HG03064 (cell line): Measurements from ENCODE around the gene MIP.
A peak's percentile ranks its signal among the peaks of the same experiment; 100 is the strongest.
"Not testable (repeated sequence)": the region's sequence is repeated elsewhere in the genome, so short reads cannot be mapped to it uniquely, and the experiment has no call there.

ENCODE experiments used
- ATAC-seq: cut with Tn5 transposase; IDR thresholded peaks from one replicate; pipeline ENCODE4 v1.9.1; 2021; ENCODE audit warnings: low read depth; ENCODE audit not compliant: unreplicated experiment

Gene MIP

DNA sequence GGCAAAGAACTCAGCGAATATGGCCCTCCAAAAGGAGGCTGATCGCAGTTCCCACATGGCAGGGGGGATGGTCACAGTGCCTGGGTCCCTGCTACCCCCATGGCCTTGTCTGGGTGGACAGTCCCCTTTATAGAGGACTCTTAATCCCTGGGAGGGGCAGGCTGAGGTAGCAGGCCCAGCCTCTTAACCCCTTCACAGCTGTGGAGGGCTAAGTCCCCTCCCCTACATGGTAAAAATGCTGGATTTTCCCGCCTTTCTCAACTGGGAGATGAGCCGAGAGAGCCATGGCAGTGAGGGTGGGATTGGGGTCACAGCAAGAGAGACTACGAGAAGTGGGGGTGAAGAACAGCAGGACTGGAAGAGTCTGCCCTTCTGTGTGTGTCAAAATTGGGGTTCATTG lies at the start of gene MIP:
TSS of gene MIP (minus strand) at position 101 of the 400 bp plus-strand sequence. CDS start at position 57, 44 bp downstream.
- no peak for ATAC-seq

DNA sequence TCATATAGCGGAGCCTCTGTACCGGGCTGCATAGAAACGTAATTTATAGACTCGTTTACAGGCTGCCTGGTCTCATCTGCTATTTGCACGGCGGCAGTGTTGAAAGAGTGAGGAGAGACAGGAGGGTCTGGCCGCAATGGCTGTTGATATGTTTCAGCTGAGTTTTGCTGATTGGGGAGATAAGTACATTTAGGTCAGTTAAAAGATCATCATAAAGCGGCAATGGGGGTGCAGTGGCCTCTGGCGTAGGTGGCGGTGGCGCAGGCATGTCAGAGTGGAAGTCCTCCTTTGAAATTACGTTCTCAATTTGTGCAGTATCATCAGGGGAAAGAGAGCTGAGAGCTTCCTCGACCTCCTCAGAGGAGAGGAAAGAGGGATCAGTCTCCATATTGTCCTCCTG lies 45.4 kb upstream of the MIP start:
- ATAC-seq, result not testable (repeated sequence)

DNA sequence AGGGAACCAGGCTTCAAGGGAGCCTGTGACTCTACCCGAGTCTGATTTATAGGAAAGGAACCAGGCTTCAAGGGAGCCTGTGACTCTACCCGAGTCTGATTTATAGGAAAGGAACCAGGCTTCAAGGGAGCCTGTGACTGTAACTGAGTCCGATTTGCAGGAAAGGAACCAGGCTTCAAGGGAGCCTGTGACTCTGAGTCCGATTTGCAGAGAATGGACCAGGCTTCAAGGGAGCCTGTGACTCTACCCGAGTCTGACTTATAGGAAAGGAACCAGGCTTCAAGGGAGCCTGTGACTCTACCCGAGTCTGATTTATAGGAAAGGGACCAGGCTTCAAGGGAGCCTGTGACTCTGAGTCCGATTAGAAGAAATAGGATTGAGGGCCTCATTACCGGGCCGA lies 45.0 kb upstream of the MIP start:
- not testable (repeated sequence) for ATAC-seq

- not testable (repeated sequence) for ATAC-seq
These were observed 43.9 kb upstream of the MIP start for GRCh38 chr12:56498126-56498902.

DNA sequence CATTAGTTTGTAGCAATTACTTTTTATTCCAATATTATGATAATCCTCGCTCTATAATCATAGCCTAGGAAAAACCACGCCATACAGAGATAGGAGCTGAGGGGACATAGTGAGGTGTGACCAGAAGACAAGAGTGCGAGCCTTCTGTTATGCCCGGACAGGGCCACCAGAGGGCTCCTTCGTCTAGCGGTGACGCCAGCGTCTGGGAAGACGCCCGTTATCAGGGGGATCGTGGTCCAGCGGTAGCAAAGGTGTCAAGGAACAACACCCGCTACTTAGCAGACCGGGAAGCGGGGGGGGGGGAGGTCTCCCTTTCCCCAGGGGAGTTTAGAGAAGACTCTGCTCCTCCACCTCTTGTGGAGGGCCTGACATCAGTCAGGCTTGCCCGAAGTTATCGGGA lies 42.2 kb upstream of the MIP start:
- ATAC-seq, result not testable (repeated sequence)

GRCh38 chr12:56494481-56494880 lies 40.0 kb upstream of the MIP start:
- ATAC-seq, result not testable (repeated sequence)

DNA sequence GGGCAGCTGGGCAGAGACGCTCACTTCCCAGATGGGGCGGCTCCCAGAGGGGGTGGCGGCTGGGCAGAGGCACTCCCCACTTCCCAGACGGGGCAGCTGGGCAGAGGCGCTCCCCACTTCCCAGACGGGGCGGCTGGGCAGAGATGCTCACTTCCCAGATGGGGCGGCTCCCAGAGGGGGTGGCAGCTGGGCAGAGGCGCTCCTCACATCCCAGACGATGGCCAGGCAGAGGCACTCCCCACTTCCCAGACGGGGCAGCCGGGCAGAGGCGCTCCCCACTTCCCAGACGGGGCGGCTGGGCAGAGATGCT lies 39.6 kb upstream of the MIP start:
- ATAC-seq, result not testable (repeated sequence)

GRCh38 chr12:56493409-56494105 lies 39.1 kb upstream of the MIP start:
- not testable (repeated sequence) for ATAC-seq

DNA sequence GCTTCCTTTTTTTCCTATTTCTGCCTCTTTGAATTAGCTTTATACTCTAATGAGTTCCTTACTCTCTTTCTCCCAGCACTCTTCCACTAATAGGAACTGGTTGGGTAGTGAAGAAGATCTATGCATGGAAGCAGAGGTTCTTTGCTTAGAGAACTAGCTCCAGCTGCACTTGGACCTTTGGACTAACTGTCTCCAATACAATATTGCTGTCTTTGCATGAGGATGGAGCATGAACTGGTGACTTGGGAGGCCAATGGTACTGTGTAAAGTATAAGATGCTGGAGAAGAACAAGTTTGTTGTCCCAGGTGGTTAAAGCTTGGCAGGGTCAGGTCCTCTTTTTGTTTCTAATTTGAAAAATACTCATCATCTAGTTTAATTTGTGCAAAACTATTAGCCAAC lies 35.9 kb upstream of the MIP start:
- no peak for ATAC-seq

DNA sequence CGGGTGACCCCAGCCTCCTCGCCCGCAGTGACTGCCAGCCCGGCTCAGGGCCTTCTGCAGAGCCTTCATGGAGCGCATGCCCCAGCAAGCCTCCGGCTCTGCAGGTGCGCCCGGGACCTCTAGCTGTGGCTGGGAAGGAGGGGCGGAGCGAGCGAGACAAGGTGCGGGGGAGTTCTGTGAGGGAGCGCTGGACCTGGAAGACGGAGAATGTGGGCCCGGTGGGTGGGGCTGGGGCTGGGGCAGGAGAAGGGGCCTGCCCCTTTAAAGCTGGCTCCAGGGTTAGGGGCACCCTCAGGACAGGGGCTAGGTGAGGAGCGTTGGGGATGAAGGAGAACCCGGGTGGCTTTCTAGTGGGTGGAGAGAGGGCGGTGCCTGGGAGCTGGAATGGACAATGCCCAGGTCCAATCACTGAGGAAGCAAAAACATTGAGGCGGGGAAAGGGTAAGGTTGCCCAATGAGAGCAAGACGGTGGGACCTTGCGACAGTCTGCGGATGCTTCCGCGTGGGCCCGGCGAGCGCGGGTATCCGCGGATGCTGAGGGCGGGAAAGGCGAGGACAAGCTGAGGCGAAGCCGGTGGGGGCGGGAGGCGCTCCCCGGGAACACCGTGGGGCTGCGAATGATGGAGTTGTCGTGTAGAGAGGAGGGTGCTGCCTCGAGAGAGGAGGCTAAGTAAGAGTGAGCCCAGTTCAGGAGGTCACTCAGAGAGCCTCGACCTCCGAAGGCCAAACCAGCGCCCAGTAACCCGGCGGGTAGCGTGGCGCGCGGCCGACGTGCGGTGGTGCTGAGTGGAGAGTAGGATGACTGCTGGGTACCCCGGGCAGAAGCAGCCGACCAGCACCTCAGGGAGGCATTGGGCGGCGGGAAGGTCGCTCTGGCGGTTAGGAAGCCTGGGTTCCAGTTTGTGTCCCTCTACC lies 33.8 kb upstream of the MIP start, which contains the start of gene GLS2:
TSS of gene GLS2 (minus strand) at position 121 of the 915 bp plus-strand sequence. CDS start at position 78, 43 bp downstream.
- peak; percentile 93 for ATAC-seq

DNA sequence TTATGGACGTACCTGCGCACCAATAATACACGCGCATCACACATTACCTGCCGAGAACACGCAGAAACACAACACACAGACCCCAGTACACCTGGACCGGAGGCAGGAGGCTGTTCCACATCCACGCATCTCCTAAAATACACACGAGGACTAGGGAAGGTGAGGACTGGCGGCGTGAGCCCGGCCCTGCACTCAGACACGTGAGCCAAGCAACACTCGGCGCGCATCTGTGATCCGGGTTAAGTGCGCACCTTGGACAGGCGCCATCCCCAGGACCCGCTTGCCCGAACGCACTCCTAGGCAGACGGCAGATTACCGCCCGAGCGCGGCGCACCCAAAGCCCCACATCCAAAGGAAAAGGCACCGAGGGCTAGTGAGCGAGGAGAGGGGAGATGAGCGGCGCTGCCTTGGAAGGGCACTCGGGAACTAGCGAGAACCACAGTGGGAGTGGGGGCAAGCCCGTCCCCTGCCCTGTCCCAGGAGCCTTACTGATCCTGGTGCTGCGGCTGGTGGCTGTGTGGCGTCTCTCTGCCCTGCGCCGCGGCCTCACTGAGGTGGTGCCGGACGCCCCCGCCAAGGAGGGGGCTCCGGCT lies 33.1 kb upstream of the MIP start:
- peak; percentile 22 for ATAC-seq

- ATAC-seq, result no peak
These were observed 32.2 kb upstream of the MIP start for GRCh38 chr12:56486694-56487093.

- no peak for ATAC-seq
These were observed 30.1 kb upstream of the MIP start for GRCh38 chr12:56484566-56484965.

- no peak for ATAC-seq
These were observed 25.2 kb upstream of the MIP start for GRCh38 chr12:56479625-56480024.

DNA sequence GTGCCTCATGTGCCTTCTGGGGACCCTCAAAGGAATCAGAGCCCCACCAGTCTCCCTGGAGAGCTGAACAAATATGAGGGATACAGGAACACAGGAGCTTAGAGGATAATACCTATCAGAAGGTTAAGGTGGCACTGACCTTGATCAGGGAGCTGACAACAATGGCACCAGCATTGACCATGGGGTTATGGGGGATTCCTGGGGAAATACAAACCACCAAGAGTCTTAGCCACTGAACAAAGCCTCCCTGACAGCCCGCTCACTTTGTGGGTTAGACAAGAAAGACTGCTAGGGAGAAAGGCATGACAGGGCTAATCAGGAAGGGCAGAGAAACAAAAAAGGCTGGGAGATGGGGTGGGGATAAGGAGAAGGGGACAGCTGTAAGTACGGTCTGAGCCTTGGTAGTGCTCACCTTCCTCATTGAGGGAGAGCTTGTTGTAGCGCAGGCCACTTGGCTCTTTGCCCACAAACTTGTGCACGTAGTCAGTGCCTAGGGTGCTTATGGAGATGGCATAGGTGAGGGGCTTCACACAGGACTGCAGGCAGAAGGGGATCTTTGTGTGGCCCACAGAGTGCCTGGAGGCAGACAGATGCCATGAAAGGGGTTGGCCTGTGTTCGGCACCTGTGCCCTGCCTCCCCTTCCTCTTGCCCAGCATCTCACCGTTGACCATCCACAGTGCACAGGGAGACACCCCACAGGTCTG lies 23.2 kb upstream of the MIP start:
- no peak for ATAC-seq

DNA sequence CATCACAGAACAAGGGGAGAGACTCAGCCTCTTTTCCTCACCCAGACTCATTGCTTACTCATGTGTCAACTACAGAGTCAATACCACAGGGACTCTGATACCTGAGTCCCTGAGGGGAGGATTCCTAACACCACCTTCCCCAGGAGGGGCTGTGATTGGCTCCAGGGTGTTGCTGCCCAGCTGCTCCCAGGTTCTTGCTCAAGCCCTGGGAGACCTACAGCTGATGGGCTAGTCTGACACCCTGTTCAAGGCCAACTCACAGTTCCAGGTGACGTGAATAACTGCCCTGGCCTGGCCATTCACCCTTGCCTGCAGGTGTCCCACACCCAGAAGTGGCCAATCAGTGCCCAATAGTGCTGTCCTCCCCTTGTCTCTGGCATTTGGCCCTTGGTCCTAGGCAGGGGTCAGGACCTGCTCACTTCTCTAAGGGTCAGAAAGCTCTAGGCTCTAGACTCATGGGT lies 22.5 kb upstream of the MIP start:
- no peak for ATAC-seq

GRCh38 chr12:56476143-56476542 lies 21.7 kb upstream of the MIP start:
- no peak for ATAC-seq

DNA sequence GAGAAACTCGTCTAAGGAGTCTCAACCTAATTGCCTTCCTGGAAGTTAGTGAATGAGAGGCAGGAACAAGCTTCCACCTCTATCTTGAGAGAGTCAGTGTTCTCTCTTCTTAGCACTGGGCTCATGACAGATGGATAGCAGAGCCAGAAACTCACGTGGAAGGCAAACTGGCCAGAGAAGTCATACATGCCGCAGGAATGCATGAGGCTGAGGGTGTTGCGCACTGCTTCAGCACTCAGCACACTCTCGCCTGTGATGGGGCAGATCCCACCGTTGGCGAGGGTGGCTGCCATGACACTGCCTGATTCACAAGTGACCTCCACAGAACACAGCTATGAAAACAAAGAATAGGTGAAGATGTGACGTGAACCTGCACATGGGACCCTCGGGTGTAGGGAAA lies 19.9 kb upstream of the MIP start:
- ATAC-seq, result no peak

DNA sequence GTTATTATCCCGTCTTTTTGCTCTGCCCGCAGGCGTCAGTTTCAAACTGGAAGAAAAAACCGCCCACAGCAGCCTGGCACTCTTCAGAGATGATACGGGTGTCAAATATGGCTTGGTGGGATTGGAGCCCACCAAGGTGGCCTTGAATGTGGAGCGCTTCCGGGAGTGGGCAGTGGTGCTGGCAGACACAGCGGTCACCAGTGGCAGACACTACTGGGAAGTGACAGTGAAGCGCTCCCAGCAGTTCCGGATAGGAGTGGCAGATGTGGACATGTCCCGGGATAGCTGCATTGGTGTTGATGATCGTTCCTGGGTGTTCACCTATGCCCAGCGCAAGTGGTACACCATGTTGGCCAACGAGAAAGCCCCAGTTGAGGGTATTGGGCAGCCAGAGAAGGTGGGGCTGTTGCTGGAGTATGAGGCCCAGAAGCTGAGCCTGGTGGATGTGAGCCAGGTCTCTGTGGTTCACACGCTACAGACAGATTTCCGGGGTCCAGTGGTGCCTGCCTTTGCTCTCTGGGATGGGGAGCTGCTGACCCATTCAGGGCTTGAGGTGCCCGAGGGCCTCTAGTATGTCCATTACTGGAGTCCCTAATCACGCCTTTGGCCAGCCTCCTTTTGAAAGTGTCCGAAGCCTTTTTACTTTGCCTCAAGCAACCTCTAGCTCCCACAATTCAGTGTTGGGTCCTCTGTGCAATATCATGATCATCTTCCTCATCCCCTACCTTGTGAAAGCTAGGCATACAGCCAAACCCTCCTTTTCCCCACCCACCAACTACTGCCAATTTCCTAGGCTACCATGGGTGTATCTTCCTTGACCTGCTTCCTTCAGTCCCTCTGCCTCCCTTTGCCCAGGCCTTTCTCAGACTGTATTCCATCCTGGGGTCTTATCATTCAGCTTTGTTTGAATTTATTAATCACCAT lies 14.8 kb upstream of the MIP start:
- no peak for ATAC-seq
